OCI-LY1 (cell line): ENCODE measurements around the gene GABBR2.

Experiments used
- H2AFZ ChIP-seq: fragments of 200-600 bp; sonication (generic), shearing (Covaris generic); 2 replicates; pipeline ENCODE4 v1.6.0; 2014; ENCODE audit warnings: antibody characterized with exemption, mild to moderate bottlenecking, low read length
- H3F3A ChIP-seq: fragments of 200-600 bp; sonication (generic), shearing (Covaris generic); 2 replicates; pipeline ENCODE4 v1.6.0; 2014; ENCODE audit warnings: mild to moderate bottlenecking, antibody characterized with exemption, low read length, moderate library complexity; ENCODE audit not compliant: insufficient read depth
- H3K27ac ChIP-seq: fragments of 200-600 bp; sonication (generic); 2 replicates; pipeline ENCODE4 v1.5.1; 2014; ENCODE audit warnings: low read length, mixed run types, mild to moderate bottlenecking, low read depth; ENCODE audit not compliant: poor library complexity, severe bottlenecking
- H3K27me3 ChIP-seq: fragments of 200-600 bp; sonication (generic); 2 replicates; pipeline ENCODE4 v1.6.0; 2014; ENCODE audit warnings: antibody characterized with exemption, mild to moderate bottlenecking, low read length, moderate library complexity; ENCODE audit not compliant: insufficient read depth
- H3K36me3 ChIP-seq: fragments of 200-600 bp; sonication (generic); 2 replicates; pipeline ENCODE4 v1.6.1; 2014; ENCODE audit warnings: mild to moderate bottlenecking, antibody characterized with exemption, low read length, moderate library complexity, mixed read lengths; ENCODE audit not compliant: insufficient read depth
- H3K4me1 ChIP-seq: fragments of 200-600 bp; sonication (generic); 2 replicates; pipeline ENCODE4 v1.5.1; 2014; ENCODE audit warnings: mild to moderate bottlenecking, low read length, moderate library complexity; ENCODE audit not compliant: insufficient read depth, severe bottlenecking
- H3K4me2 ChIP-seq: fragments of 200-600 bp; sonication (generic), shearing (Covaris generic); 2 replicates; pipeline ENCODE4 v1.6.1; 2014; ENCODE audit warnings: low read length
- H3K4me3 ChIP-seq: fragments of 200-600 bp; sonication (generic); 2 replicates; pipeline ENCODE4 v1.5.1; 2014; ENCODE audit warnings: low read length, low read depth, mild to moderate bottlenecking, mixed read lengths; ENCODE audit not compliant: poor library complexity, severe bottlenecking
- H3K79me2 ChIP-seq: fragments of 200-600 bp; shearing (Covaris generic); 2 replicates; pipeline ENCODE4 v1.6.1; 2016; ENCODE audit warnings: mixed run types, low read length, mixed read lengths; ENCODE audit not compliant: insufficient read depth
- H3K9ac ChIP-seq: fragments of 200-600 bp; sonication (generic), shearing (Covaris generic); 2 replicates; pipeline ENCODE4 v1.6.1; 2014; ENCODE audit warnings: mild to moderate bottlenecking, low read length, mixed read lengths
- H3K9me2 ChIP-seq: fragments of 200-600 bp; sonication (generic), shearing (Covaris generic); 2 replicates; pipeline ENCODE4 v1.6.1; 2014; ENCODE audit warnings: low read depth, mild to moderate bottlenecking, low read length, mixed read lengths
- H3K9me3 ChIP-seq: fragments of 200-600 bp; shearing (Covaris generic); 2 replicates; pipeline ENCODE4 v1.6.1; 2014; ENCODE audit warnings: low read length, mixed read lengths
- H4K20me1 ChIP-seq: fragments of 200-600 bp; sonication (generic), shearing (Covaris generic); 2 replicates; pipeline ENCODE4 v1.6.0; 2016; ENCODE audit warnings: mild to moderate bottlenecking, low read length; ENCODE audit not compliant: insufficient read depth
- EZH2 ChIP-seq: fragments of 200-600 bp; sonication (generic), shearing (Covaris generic); IDR thresholded peaks from 2 replicates; pipeline ENCODE4 v1.8.0; 2017; ENCODE audit warnings: borderline replicate concordance, mixed run types, mild to moderate bottlenecking, antibody characterized with exemption, low read length, moderate library complexity, mixed read lengths
- TF ChIP-seq, protein P1 (sequence below): fragments of 200-600 bp; sonication (generic), shearing (Covaris generic); IDR thresholded peaks from 2 replicates; pipeline ENCODE4 v1.5.1; 2017; ENCODE audit warnings: mild to moderate bottlenecking, antibody characterized with exemption, low read length, moderate library complexity, mixed read lengths

Gene GABBR2

DNA sequence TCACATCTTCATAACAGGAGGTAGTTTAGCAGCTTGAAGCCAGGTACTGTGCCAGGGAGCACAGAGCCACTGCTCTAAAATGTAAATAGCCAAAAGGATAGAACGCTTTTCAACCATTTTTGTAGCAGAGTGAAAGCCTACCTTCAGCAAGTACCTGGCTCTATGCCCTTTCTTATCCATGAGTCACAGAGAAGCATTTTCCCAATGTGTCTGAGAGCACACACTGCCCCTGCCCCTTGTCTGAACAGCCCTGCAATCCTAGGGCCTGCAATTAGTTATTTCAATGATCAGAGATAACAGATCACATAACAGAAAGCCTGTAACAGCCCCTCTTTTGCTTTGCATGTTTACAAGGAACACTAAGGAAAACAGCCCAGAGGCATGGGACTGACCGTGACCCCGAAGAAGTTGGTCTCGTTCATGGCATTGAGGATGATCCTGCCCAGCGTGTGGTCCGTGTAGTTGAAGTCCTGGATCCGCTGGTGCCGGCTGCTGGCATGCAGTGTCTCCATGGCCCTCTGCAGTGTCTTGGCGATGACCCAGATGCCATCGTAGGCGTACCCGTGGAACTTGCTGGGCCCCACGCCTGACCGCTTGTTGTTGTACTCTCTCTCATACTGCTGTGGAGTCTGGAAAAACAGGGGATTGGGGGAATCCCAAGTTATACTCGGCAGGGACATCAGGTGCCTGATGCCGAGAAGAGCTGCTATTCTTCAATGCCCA lies 255.0 kb downstream of the GABBR2 start:
- H3K27ac ChIP-seq, result no peak overlapping the region
- TF ChIP-seq, protein P1, sequence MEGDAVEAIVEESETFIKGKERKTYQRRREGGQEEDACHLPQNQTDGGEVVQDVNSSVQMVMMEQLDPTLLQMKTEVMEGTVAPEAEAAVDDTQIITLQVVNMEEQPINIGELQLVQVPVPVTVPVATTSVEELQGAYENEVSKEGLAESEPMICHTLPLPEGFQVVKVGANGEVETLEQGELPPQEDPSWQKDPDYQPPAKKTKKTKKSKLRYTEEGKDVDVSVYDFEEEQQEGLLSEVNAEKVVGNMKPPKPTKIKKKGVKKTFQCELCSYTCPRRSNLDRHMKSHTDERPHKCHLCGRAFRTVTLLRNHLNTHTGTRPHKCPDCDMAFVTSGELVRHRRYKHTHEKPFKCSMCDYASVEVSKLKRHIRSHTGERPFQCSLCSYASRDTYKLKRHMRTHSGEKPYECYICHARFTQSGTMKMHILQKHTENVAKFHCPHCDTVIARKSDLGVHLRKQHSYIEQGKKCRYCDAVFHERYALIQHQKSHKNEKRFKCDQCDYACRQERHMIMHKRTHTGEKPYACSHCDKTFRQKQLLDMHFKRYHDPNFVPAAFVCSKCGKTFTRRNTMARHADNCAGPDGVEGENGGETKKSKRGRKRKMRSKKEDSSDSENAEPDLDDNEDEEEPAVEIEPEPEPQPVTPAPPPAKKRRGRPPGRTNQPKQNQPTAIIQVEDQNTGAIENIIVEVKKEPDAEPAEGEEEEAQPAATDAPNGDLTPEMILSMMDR, result no peak
- no peak for TF ChIP-seq EZH2
- no peaks in the 10 kb centered on the region for H3K9me2 ChIP-seq
- no peaks in the 10 kb centered on the region for H4K20me1 ChIP-seq
- H3K4me1 ChIP-seq, result no peaks in the 10 kb centered on the region
- no peaks in the 10 kb centered on the region for H3F3A ChIP-seq
- H3K4me3 ChIP-seq, result no peak overlapping the region
- no peaks in the 10 kb centered on the region for H3K79me2 ChIP-seq
- no peak overlapping the region for H3K9ac ChIP-seq
- H3K9me3 ChIP-seq, result no peaks in the 10 kb centered on the region
- no peaks in the 10 kb centered on the region for H3K36me3 ChIP-seq
- no peak overlapping the region for H3K4me2 ChIP-seq
- H2AFZ ChIP-seq, result no peak overlapping the region
- no peaks in the 10 kb centered on the region for H3K27me3 ChIP-seq

DNA sequence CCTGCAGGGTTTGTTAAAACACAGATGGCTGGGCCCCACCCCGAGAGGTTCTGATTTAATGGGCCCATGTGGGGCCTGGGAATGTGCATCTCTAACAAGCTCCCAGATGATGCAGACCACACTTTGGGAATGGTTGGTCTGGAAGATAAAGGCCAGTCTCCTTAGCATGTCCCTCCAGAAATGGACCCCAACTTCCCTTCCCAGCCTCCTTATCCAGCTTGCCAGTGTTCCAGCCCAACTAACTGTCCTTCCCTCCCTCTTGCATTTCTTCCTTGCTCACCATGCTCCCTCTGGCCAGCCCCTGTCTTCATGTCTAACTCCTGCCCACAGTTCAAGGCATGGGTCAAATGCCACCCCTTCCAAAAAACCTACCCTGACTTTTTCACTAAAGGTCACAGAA lies 257.2 kb downstream of the GABBR2 start:
- no peaks in the 10 kb centered on the region for H3K36me3 ChIP-seq
- no peaks in the 10 kb centered on the region for H3K27me3 ChIP-seq
- H3K9me3 ChIP-seq, result no peaks in the 10 kb centered on the region
- H4K20me1 ChIP-seq, result no peaks in the 10 kb centered on the region
- H3K4me2 ChIP-seq, result no peak overlapping the region
- H2AFZ ChIP-seq, result no peak overlapping the region
- H3F3A ChIP-seq, result no peaks in the 10 kb centered on the region
- H3K79me2 ChIP-seq, result no peaks in the 10 kb centered on the region
- H3K9me2 ChIP-seq, result no peaks in the 10 kb centered on the region
- H3K27ac ChIP-seq, result no peak overlapping the region
- TF ChIP-seq, protein P1, result no peak
- no peak for TF ChIP-seq EZH2
- H3K9ac ChIP-seq, result no peak overlapping the region
- H3K4me3 ChIP-seq, result no peak overlapping the region
- H3K4me1 ChIP-seq, result no peaks in the 10 kb centered on the region

DNA sequence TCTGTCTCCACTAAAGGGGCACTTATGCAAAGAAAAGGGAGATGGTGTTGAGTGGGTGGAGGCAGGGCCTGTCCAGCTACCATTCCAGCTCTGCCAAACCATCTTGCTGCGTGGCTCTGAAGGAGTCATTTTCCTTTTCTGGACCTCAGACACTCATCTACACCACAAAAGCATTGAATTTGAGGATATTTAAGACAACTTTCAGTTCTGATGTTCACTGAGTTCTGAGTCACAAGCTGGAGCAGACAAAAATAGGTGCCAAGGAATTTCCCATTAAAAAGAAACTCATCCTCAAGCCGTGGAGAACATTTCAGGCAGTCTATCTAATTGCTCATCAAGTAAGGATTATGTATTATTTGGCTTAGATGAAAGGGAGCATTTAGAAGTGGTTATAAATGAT lies 258.2 kb downstream of the GABBR2 start:
- no peaks in the 10 kb centered on the region for H3K9me3 ChIP-seq
- no peak for TF ChIP-seq EZH2
- TF ChIP-seq, protein P1, result no peak

More for the DNA sequence above, 258.2 kb downstream of the GABBR2 start:
- Histone ChIP-seq H3F3A (no peaks in the 10 kb centered on the region), H3K79me2 (no peaks in the 10 kb centered on the region), H4K20me1 (no peaks in the 10 kb centered on the region), H3K4me1 (no peaks in the 10 kb centered on the region), H3K9me2 (no peaks in the 10 kb centered on the region), H3K4me2 (no peak overlapping the region), H3K9ac (no peak overlapping the region), H2AFZ (no peak overlapping the region), H3K36me3 (no peaks in the 10 kb centered on the region), H3K4me3 (no peak overlapping the region), H3K27me3 (no peaks in the 10 kb centered on the region), H3K27ac (no peak overlapping the region)
